ENCODE data around the gene TMEM254. TPM values are rescaled to one million over a fixed set of nuclear protein-coding genes. Genes with fewer than 3 reads are reported as not detected.
A peak's percentile ranks its signal among the peaks of the same experiment; 100 is the strongest.
"Not testable (repeated sequence)": the region's sequence is repeated elsewhere in the genome, so short reads cannot be mapped to it uniquely, and the experiment has no call there.

The TMEM254 gene
- total RNA-seq, 2 donors from 2014 or later: 3.4 to 8.8 TPM

DNA sequence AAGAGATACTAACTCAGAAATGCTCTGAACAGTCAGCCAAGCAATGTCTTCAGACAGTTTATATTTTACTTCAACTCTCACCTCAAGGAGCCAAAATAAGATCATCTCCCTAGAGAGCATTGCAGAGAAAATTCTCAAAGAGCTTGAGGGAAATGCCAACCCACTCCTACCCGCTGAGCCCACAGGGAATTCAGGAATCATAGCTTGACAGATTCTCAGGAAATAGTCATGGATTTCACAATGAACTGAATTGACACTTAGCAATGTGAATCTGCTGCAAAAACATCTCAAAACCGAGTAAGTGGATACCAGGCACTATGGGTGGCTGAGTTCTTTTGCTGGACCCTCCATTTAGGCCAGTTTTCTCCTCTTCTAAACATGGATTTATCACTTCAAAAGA is 44.3 kb downstream of the TMEM254 start:
- H3K4me3 ChIP-seq: no peak overlapping the region
- H3K27ac ChIP-seq: no peak overlapping the region
- peaks cover 0 to 8% of the 10 kb centered on the region in 2 donors for H3K4me1 ChIP-seq
- H3K36me3 ChIP-seq: no peaks in the 10 kb centered on the region
- DNase-seq (ENCODE audit: low spot score): peak; percentile 11
- TF ChIP-seq, protein P1, sequence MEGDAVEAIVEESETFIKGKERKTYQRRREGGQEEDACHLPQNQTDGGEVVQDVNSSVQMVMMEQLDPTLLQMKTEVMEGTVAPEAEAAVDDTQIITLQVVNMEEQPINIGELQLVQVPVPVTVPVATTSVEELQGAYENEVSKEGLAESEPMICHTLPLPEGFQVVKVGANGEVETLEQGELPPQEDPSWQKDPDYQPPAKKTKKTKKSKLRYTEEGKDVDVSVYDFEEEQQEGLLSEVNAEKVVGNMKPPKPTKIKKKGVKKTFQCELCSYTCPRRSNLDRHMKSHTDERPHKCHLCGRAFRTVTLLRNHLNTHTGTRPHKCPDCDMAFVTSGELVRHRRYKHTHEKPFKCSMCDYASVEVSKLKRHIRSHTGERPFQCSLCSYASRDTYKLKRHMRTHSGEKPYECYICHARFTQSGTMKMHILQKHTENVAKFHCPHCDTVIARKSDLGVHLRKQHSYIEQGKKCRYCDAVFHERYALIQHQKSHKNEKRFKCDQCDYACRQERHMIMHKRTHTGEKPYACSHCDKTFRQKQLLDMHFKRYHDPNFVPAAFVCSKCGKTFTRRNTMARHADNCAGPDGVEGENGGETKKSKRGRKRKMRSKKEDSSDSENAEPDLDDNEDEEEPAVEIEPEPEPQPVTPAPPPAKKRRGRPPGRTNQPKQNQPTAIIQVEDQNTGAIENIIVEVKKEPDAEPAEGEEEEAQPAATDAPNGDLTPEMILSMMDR (IDR thresholded peaks at IDR 0.05): no peak
- H3K27me3 ChIP-seq: no peaks in the 10 kb centered on the region
- H3K9me3 ChIP-seq: no peaks in the 10 kb centered on the region

- Histone ChIP-seq H3K4me3 (no peak overlapping the region), H3K27me3 (no peaks in the 10 kb centered on the region), H3K36me3 (no peaks in the 10 kb centered on the region), H3K9me3 (no peaks in the 10 kb centered on the region), H3K4me1 (peaks cover 0 to 8% of the 10 kb centered on the region in 2 donors), H3K27ac (peak overlapping the region in 1 of 2 donors; percentile 40)
- DNase-seq (ENCODE audit: low spot score): peak; percentile 58
- TF ChIP-seq, protein P1 (IDR thresholded peaks at IDR 0.05): no peak
Measured at GRCh38 chr10:80126876-80127275, 48.4 kb downstream of the TMEM254 start.

DNA sequence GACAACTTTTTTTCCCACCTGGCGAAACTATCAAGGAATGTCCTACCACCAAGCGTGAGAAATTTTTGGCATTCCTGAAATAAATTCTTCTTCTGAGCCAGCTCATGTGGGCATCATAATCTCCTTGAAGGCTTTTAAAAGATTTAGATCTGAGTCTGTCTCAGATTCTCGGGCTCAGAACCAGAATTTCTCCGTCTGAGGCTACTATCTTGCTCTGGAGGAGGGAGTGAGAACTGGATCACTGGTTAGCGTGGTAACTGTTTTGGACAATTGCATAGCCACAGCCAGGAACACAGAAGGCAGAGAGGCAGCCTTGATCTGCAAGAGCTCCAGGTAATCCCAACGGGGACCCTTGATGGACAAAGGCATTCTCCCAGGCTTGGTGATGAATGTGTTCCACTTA is 53.0 kb downstream of the TMEM254 start:
- peaks cover 0 to 22% of the 10 kb centered on the region in 2 donors for H3K4me1 ChIP-seq
- H3K27ac ChIP-seq: no peak overlapping the region
- TF ChIP-seq, protein P1 (IDR thresholded peaks at IDR 0.05): no peak
- H3K9me3 ChIP-seq: no peaks in the 10 kb centered on the region
- H3K4me3 ChIP-seq: no peak overlapping the region
- H3K36me3 ChIP-seq: no peaks in the 10 kb centered on the region
- peak; percentile 58 for DNase-seq (ENCODE audit: low spot score)
- H3K27me3 ChIP-seq: no peaks in the 10 kb centered on the region

GRCh38 chr10:80132299-80133139 is 54.1 kb downstream of the TMEM254 start, which contains the start of gene PLAC9:
Gene PLAC9, plus strand, starts transcription at chr10:80132730. Its CDS starts 33 bp downstream, at chr10:80132763.
- peaks cover 0 to 27% of the 10 kb centered on the region in 2 donors for H3K4me1 ChIP-seq
- H3K4me3 ChIP-seq: peak within 1 kb of the TSS; percentile 50 to 61
- TF ChIP-seq, protein P1 (IDR thresholded peaks at IDR 0.05): no peak
- H3K9me3 ChIP-seq: no peaks in the 10 kb centered on the region
- no peaks in the 10 kb centered on the region for H3K27me3 ChIP-seq
- no peaks in the 10 kb centered on the region for H3K36me3 ChIP-seq
- peak; percentile 55 for DNase-seq (ENCODE audit: low spot score)
- peak within 1 kb of the TSS; percentile 75 to 89 for H3K27ac ChIP-seq

- H3K4me1 ChIP-seq: peaks cover 0 to 33% of the 10 kb centered on the region in 2 donors
- peak; percentile 86 for DNase-seq (ENCODE audit: low spot score)
- peak overlapping the region; percentile 75 to 89 for H3K27ac ChIP-seq
- H3K9me3 ChIP-seq: no peaks in the 10 kb centered on the region
- TF ChIP-seq, protein P1 (IDR thresholded peaks at IDR 0.05): no peak
- H3K36me3 ChIP-seq: no peaks in the 10 kb centered on the region
- H3K27me3 ChIP-seq: no peaks in the 10 kb centered on the region
- H3K4me3 ChIP-seq: peak overlapping the region; percentile 50 to 61
Measured at GRCh38 chr10:80133206-80133605, 54.7 kb downstream of the TMEM254 start.

DNA sequence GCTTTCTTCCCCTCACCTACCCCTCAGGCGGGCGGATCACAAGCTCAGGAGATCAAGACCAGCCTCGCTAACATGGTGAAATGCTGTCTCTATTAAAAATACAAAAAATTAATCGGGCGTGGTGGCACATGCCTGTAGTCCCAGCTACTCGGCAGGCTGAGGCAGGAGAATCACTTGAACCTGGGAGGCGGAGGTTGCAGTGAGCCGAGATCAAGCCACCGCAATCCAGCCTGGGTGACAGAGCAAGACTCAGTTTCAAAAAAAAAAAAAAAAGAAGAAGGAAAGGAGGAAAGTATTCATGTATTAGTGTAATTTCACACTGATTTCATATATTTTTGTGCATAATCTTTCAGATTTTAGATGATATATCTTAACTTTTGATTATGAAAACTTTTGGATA is 55.2 kb downstream of the TMEM254 start:
- H3K4me3 ChIP-seq: peak overlapping the region; percentile 50 to 61
- H3K4me1 ChIP-seq: peaks cover 0 to 33% of the 10 kb centered on the region in 2 donors
- H3K36me3 ChIP-seq, H3K27me3 ChIP-seq, H3K9me3 ChIP-seq: not testable (repeated sequence)
- DNase-seq (ENCODE audit: low spot score): peak; percentile 55
- peak overlapping the region; percentile 75 to 89 for H3K27ac ChIP-seq

All from right atrium auricular region (tissue), 2 donors.